Peyer's patch (tissue), 4 donors: ENCODE measurements around the gene UBE2L6.

Experiments
- POLR2A ChIP-seq, 2 donors: fragments of 450-650 bp; IDR thresholded peaks; one replicate each; pipeline ENCODE4 v1.5.1; 2017; ENCODE audit warnings: antibody characterized with exemption in 2 of 2, mild to moderate bottlenecking in 2 of 2, moderate library complexity in 2 of 2
- TF ChIP-seq, protein P1 (sequence below), 6 experiments: fragments of 450-650 bp in 4 of 6; fragments of 200-600 bp in 2 of 6; sonication (generic) in 1 of 6; IDR thresholded peaks; one replicate each; pipeline ENCODE4 v1.5.1; 2017 to 2019; ENCODE audit warnings: antibody characterized with exemption in 6 of 6, mild to moderate bottlenecking in 3 of 6, moderate library complexity in 1 of 6

DNA sequence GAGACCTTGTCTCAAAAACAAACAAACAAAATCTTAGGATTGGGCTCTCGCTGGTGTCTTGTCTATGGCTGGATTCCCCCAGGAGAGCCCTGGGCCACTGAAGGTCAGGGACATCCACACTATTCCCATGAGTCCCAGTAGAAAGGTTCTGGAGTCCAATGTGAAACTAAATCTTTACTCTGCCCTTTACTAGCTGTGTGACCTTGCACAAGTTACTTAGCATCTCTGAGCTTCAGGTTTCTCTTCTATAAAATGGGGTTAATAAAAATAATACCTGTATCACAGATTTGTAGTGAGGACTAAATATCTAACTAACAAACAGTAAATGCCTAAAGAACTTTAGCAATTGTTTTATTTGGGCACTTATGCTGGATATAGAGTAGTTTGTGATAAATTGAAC lies 61.0 kb downstream of the UBE2L6 start:
- TF ChIP-seq, protein P1, sequence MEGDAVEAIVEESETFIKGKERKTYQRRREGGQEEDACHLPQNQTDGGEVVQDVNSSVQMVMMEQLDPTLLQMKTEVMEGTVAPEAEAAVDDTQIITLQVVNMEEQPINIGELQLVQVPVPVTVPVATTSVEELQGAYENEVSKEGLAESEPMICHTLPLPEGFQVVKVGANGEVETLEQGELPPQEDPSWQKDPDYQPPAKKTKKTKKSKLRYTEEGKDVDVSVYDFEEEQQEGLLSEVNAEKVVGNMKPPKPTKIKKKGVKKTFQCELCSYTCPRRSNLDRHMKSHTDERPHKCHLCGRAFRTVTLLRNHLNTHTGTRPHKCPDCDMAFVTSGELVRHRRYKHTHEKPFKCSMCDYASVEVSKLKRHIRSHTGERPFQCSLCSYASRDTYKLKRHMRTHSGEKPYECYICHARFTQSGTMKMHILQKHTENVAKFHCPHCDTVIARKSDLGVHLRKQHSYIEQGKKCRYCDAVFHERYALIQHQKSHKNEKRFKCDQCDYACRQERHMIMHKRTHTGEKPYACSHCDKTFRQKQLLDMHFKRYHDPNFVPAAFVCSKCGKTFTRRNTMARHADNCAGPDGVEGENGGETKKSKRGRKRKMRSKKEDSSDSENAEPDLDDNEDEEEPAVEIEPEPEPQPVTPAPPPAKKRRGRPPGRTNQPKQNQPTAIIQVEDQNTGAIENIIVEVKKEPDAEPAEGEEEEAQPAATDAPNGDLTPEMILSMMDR (IDR thresholded peaks at IDR 0.05) = no peak
- TF ChIP-seq POLR2A (IDR thresholded peaks at IDR 0.05) = no peak
